ENCODE measurements around the gene CMSS1.

GRCh38 chr3:99984668-99985067, 167.0 kb downstream of the CMSS1 start:
- TF ChIP-seq, protein P1, sequence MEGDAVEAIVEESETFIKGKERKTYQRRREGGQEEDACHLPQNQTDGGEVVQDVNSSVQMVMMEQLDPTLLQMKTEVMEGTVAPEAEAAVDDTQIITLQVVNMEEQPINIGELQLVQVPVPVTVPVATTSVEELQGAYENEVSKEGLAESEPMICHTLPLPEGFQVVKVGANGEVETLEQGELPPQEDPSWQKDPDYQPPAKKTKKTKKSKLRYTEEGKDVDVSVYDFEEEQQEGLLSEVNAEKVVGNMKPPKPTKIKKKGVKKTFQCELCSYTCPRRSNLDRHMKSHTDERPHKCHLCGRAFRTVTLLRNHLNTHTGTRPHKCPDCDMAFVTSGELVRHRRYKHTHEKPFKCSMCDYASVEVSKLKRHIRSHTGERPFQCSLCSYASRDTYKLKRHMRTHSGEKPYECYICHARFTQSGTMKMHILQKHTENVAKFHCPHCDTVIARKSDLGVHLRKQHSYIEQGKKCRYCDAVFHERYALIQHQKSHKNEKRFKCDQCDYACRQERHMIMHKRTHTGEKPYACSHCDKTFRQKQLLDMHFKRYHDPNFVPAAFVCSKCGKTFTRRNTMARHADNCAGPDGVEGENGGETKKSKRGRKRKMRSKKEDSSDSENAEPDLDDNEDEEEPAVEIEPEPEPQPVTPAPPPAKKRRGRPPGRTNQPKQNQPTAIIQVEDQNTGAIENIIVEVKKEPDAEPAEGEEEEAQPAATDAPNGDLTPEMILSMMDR (IDR thresholded peaks at IDR 0.05), result no peak
- TF ChIP-seq EZH2 (IDR thresholded peaks at IDR 0.05; ENCODE audit: borderline replicate concordance, insufficient read depth, low read depth, low read length, poor library complexity, severe bottlenecking), result no peak

Measured in B cell (primary cell).